GM12878 (cell line): Measurements from ENCODE around the gene GPC2. TPM values are rescaled to one million over a fixed set of nuclear protein-coding genes. Genes with fewer than 3 reads are reported as not detected.

ENCODE experiments used
- ATF7 ChIP-seq: fragments of 450-650 bp; IDR thresholded peaks from 2 replicates; pipeline ENCODE4 v1.6.1; 2016; ENCODE audit warnings: low read depth, mild to moderate bottlenecking
- CBFB ChIP-seq: IDR thresholded peaks from 2 replicates; pipeline ENCODE4 v1.6.1; 2016; ENCODE audit warnings: antibody characterized with exemption, low read depth
- CBX3 ChIP-seq: fragments of 200-600 bp; sonication (generic); IDR thresholded peaks from 2 replicates; pipeline ENCODE4 v1.6.1; 2016; ENCODE audit warnings: low read depth, borderline replicate concordance
- CREB1 ChIP-seq: IDR thresholded peaks from 2 replicates; pipeline ENCODE4 v1.6.1; 2012; ENCODE audit warnings: low read depth, mild to moderate bottlenecking, inconsistent platforms
- DPF2 ChIP-seq: fragments of 450-650 bp; IDR thresholded peaks from 2 replicates; pipeline ENCODE4 v1.6.1; 2017; ENCODE audit warnings: mild to moderate bottlenecking
- EZH2 ChIP-seq: IDR thresholded peaks from 2 replicates; pipeline ENCODE4 v1.6.1; 2012; ENCODE audit warnings: low read depth, mild to moderate bottlenecking, control low read depth, inconsistent platforms, low read length, borderline replicate concordance; ENCODE audit not compliant: control insufficient read depth
- FOS ChIP-seq: IDR thresholded peaks from 3 replicates; pipeline ENCODE4 v1.6.1; 2011; ENCODE audit warnings: borderline replicate concordance; ENCODE audit not compliant: insufficient read length; ENCODE audit errors: extremely low read depth
- HDAC6 ChIP-seq: fragments of 200-600 bp; sonication (generic); IDR thresholded peaks from one replicate; pipeline ENCODE4 v1.8.0; 2017; ENCODE audit warnings: antibody characterized with exemption; ENCODE audit not compliant: unreplicated experiment
- IKZF2 ChIP-seq, 2 experiments: fragments of 450-650 bp; IDR thresholded peaks; 2 replicates each; pipeline ENCODE4 v1.6.1; 2017; ENCODE audit warnings: mild to moderate bottlenecking in 2 of 2, moderate library complexity in 2 of 2
- JUND ChIP-seq: IDR thresholded peaks from 2 replicates; pipeline ENCODE4 v1.6.1; 2012; ENCODE audit warnings: low read depth, mild to moderate bottlenecking, low read length, improper control_type of control experiment, moderate library complexity
- KAT2A ChIP-seq: conservative IDR thresholded peaks from 2 replicates; pipeline ENCODE4 v1.6.1; 2011; ENCODE audit warnings: low read depth, low read length; ENCODE audit not compliant: control insufficient read depth
- NFIC ChIP-seq: IDR thresholded peaks from 2 replicates; pipeline ENCODE4 v1.6.1; 2012; ENCODE audit warnings: low read depth, mild to moderate bottlenecking, inconsistent platforms, low read length, moderate library complexity
- NR2C1 ChIP-seq: fragments of 450-650 bp; IDR thresholded peaks from 2 replicates; pipeline ENCODE4 v1.6.1; 2017; ENCODE audit warnings: antibody characterized with exemption, mild to moderate bottlenecking, moderate library complexity
- PAX5 ChIP-seq: IDR thresholded peaks from 2 replicates; pipeline ENCODE4 v1.6.1; 2011; ENCODE audit warnings: low read depth, low read length, borderline replicate concordance
- POLR2A ChIP-seq: IDR thresholded peaks from 2 replicates; pipeline ENCODE4 v1.6.1; 2011; ENCODE audit warnings: low read depth, mild to moderate bottlenecking, low read length
- SREBF1 ChIP-seq: IDR thresholded peaks from 2 replicates; pipeline ENCODE4 v1.6.1; 2012; ENCODE audit warnings: mild to moderate bottlenecking, low read length
- TBL1XR1 ChIP-seq: IDR thresholded peaks from 2 replicates; pipeline ENCODE4 v1.6.1; 2012; ENCODE audit warnings: low read depth, low read length, improper control_type of control experiment
- TCF3 ChIP-seq: IDR thresholded peaks from 2 replicates; pipeline ENCODE4 v1.6.1; 2012; ENCODE audit warnings: low read depth, mild to moderate bottlenecking, low read length, borderline replicate concordance; ENCODE audit not compliant: insufficient read depth
- YBX1 ChIP-seq: fragments of 450-650 bp; IDR thresholded peaks from 2 replicates; pipeline ENCODE4 v1.6.1; 2016; ENCODE audit warnings: antibody characterized with exemption
- ZNF384 ChIP-seq: IDR thresholded peaks from 2 replicates; pipeline ENCODE4 v1.6.1; 2012; ENCODE audit warnings: low read depth, mild to moderate bottlenecking, low read length, improper control_type of control experiment, borderline replicate concordance
- polyA plus RNA-seq, 11 experiments: library from polyadenylated mRNA; depleted of rRNA in 4 of 11; unstranded in 6 of 11; stranded (reverse) in 5 of 11; fragments of >200 nt; fragmentation: Nextera tagmentation in 4 of 11; fragmentation: Illumina TruSeq in 1 of 11; extraction: Ambion mirVana in 4 of 11; extraction: Trizol in 1 of 11; gene quantifications; 1 replicate in 1 of 11; 2 replicates in 10 of 11; pipeline versions ENCODE4 v1.2.1 to v1.2.3, GENCODE V29; 2011 to 2016; ENCODE audit warnings: inconsistent platforms in 2 of 11, missing spikeins in 2 of 11, low read depth in 1 of 11
- total RNA-seq, 4 experiments: library from RNA; depleted of rRNA in 3 of 4; stranded (reverse); fragments of >200 nt in 3 of 4; fragmentation: Illumina TruSeq in 1 of 4; extraction: Trizol in 1 of 4; gene quantifications; 2 replicates each; pipeline versions ENCODE4 v1.2.1 to v1.2.3, GENCODE V29; 2013 to 2021
- TF ChIP-seq, protein P1 (sequence below): fragments of 150-350 bp; IDR thresholded peaks from 2 replicates; pipeline ENCODE4 v1.6.1; 2016; ENCODE audit warnings: low read depth, low read length
- TF ChIP-seq, protein P2 (sequence below): fragments of 450-650 bp; IDR thresholded peaks from 2 replicates; pipeline ENCODE4 v1.6.1; 2017; ENCODE audit warnings: antibody characterized with exemption, mild to moderate bottlenecking, moderate library complexity
- TF ChIP-seq, protein P3 (sequence below): fragments of 450-650 bp; IDR thresholded peaks from 2 replicates; pipeline ENCODE4 v1.6.1; 2017; ENCODE audit warnings: low read depth, mild to moderate bottlenecking, moderate library complexity

The GPC2 gene
- total and polyA plus RNA-seq, 10 of the 15 experiments (the other 5 are each of a cell fraction or from before 2014, with no cell fraction given), result 0.19 to 6.3 (median 0.77) TPM

DNA sequence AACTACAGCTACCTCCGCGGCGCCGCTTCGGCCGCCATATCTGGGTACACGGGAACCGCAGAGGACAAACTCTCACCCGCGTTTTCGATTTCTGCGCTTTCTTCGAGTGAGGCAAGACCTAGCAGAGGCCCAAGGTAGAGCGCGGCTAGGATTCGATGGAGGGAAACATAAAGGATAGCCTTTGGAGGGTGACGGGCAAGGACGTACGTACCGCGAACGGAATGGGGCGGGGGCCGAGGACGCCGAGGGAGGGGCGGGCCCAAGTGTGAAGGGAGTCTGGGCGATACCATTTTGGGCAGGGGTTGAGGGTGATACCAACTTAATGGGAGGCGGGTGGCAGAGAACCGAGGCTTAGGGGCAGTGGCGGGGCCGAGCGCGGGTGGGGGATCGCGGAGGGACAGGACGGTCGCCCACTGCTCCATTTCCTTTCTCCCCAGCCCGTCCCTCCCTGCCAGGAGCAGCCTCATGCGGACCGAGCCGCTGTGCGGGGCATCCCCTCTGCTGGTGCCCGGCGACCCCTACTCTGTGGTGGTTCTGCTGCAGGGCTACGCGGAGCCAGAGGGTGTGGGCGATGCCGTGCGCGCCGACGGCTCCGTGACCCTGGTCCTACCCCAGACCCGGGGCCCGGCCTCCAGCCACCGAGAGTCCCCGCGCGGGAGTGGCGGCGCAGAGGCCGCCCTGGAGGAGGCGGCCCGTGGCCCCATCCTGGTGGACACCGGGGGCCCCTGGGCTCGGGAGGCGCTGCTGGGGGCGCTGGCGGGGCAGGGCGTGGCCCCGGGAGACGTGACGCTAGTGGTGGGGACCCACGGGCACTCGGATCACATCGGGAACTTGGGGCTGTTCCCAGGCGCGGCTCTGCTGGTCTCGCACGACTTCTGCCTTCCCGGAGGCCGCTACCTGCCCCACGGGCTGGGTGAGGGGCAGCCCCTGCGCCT, 50.0 kb downstream of the GPC2 start, which contains the start of gene MBLAC1 (continued):
- TF ChIP-seq, protein P1, sequence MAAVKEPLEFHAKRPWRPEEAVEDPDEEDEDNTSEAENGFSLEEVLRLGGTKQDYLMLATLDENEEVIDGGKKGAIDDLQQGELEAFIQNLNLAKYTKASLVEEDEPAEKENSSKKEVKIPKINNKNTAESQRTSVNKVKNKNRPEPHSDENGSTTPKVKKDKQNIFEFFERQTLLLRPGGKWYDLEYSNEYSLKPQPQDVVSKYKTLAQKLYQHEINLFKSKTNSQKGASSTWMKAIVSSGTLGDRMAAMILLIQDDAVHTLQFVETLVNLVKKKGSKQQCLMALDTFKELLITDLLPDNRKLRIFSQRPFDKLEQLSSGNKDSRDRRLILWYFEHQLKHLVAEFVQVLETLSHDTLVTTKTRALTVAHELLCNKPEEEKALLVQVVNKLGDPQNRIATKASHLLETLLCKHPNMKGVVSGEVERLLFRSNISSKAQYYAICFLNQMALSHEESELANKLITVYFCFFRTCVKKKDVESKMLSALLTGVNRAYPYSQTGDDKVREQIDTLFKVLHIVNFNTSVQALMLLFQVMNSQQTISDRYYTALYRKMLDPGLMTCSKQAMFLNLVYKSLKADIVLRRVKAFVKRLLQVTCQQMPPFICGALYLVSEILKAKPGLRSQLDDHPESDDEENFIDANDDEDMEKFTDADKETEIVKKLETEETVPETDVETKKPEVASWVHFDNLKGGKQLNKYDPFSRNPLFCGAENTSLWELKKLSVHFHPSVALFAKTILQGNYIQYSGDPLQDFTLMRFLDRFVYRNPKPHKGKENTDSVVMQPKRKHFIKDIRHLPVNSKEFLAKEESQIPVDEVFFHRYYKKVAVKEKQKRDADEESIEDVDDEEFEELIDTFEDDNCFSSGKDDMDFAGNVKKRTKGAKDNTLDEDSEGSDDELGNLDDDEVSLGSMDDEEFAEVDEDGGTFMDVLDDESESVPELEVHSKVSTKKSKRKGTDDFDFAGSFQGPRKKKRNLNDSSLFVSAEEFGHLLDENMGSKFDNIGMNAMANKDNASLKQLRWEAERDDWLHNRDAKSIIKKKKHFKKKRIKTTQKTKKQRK, result no peak
- TF ChIP-seq IKZF2 (IDR thresholded peaks at IDR 0.05), result peak in 1 of 2 experiments; percentile 29; a peak in 1 of 4 replicates
- no peak for TF ChIP-seq CBX3
- TF ChIP-seq TCF3, result no peak
- TF ChIP-seq DPF2, result peak; percentile 78; the same call in 1 of the 2 replicates
- TF ChIP-seq SREBF1, result peak; percentile 94
- TF ChIP-seq ATF7, result peak; percentile 99
- TF ChIP-seq TBL1XR1, result no peak
- no peak for TF ChIP-seq KAT2A
- TF ChIP-seq CBFB, result peak; percentile 88
- peak; percentile 97 for TF ChIP-seq JUND
- TF ChIP-seq NR2C1, result no peak
- TF ChIP-seq ZNF384, result no peak
- no peak for TF ChIP-seq YBX1
- TF ChIP-seq HDAC6, result no peak
- TF ChIP-seq, protein P2, sequence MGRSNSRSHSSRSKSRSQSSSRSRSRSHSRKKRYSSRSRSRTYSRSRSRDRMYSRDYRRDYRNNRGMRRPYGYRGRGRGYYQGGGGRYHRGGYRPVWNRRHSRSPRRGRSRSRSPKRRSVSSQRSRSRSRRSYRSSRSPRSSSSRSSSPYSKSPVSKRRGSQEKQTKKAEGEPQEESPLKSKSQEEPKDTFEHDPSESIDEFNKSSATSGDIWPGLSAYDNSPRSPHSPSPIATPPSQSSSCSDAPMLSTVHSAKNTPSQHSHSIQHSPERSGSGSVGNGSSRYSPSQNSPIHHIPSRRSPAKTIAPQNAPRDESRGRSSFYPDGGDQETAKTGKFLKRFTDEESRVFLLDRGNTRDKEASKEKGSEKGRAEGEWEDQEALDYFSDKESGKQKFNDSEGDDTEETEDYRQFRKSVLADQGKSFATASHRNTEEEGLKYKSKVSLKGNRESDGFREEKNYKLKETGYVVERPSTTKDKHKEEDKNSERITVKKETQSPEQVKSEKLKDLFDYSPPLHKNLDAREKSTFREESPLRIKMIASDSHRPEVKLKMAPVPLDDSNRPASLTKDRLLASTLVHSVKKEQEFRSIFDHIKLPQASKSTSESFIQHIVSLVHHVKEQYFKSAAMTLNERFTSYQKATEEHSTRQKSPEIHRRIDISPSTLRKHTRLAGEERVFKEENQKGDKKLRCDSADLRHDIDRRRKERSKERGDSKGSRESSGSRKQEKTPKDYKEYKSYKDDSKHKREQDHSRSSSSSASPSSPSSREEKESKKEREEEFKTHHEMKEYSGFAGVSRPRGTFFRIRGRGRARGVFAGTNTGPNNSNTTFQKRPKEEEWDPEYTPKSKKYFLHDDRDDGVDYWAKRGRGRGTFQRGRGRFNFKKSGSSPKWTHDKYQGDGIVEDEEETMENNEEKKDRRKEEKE, result peak; percentile 87
- TF ChIP-seq, protein P3, sequence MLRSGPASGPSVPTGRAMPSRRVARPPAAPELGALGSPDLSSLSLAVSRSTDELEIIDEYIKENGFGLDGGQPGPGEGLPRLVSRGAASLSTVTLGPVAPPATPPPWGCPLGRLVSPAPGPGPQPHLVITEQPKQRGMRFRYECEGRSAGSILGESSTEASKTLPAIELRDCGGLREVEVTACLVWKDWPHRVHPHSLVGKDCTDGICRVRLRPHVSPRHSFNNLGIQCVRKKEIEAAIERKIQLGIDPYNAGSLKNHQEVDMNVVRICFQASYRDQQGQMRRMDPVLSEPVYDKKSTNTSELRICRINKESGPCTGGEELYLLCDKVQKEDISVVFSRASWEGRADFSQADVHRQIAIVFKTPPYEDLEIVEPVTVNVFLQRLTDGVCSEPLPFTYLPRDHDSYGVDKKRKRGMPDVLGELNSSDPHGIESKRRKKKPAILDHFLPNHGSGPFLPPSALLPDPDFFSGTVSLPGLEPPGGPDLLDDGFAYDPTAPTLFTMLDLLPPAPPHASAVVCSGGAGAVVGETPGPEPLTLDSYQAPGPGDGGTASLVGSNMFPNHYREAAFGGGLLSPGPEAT, result peak; percentile 75
- no peak for TF ChIP-seq FOS
- 0 out of 2 replicates have a peak, but pooled peaks have one; percentile 26 for TF ChIP-seq NFIC
- peak; percentile 79 for TF ChIP-seq POLR2A
- no peak for TF ChIP-seq EZH2
- peak; percentile 69 for TF ChIP-seq CREB1
- TF ChIP-seq PAX5, result no peak
